Measurements from ENCODE around the gene MED27. TPM values are rescaled to one million over a fixed set of nuclear protein-coding genes. Genes with fewer than 3 reads are reported as not detected.

Gene MED27
- total RNA-seq, 3 donors from 2014 or later = 13.0 to 16.3 (median 14.4) TPM

DNA sequence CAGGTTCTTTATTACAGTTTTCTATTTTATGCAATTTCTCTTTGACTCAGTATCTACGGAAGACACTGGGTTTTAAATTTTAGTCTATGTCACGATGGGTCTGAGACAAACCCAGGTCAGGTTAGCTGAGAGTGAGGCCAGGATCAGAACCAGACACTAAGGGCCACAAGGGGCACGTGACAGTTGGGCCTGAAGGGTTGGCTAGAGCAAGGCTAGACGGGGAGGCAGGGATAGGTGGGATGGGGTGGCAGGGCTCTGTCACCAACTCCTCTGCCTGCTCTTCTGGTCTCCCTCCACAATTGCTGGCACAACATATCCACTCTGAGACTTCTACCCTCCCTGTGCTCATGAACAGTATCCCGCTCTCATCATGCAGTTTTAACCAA, 76.4 kb downstream of the MED27 start:
- no peak overlapping the region for H3K4me3 ChIP-seq
- no peaks in the 10 kb centered on the region for H3K9me3 ChIP-seq
- intact Hi-C loops (cut with DNase I, micrococcal nuclease) = no loop called here
- ATAC-seq (no peak), DNase-seq (no peak)
- TF ChIP-seq, protein P1, sequence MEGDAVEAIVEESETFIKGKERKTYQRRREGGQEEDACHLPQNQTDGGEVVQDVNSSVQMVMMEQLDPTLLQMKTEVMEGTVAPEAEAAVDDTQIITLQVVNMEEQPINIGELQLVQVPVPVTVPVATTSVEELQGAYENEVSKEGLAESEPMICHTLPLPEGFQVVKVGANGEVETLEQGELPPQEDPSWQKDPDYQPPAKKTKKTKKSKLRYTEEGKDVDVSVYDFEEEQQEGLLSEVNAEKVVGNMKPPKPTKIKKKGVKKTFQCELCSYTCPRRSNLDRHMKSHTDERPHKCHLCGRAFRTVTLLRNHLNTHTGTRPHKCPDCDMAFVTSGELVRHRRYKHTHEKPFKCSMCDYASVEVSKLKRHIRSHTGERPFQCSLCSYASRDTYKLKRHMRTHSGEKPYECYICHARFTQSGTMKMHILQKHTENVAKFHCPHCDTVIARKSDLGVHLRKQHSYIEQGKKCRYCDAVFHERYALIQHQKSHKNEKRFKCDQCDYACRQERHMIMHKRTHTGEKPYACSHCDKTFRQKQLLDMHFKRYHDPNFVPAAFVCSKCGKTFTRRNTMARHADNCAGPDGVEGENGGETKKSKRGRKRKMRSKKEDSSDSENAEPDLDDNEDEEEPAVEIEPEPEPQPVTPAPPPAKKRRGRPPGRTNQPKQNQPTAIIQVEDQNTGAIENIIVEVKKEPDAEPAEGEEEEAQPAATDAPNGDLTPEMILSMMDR (IDR thresholded peaks at IDR 0.05) = no peak
- no peaks in the 10 kb centered on the region for H3K36me3 ChIP-seq (ENCODE audit: low read depth)
- no peaks in the 10 kb centered on the region for H3K4me1 ChIP-seq (ENCODE audit: low read depth)

DNA sequence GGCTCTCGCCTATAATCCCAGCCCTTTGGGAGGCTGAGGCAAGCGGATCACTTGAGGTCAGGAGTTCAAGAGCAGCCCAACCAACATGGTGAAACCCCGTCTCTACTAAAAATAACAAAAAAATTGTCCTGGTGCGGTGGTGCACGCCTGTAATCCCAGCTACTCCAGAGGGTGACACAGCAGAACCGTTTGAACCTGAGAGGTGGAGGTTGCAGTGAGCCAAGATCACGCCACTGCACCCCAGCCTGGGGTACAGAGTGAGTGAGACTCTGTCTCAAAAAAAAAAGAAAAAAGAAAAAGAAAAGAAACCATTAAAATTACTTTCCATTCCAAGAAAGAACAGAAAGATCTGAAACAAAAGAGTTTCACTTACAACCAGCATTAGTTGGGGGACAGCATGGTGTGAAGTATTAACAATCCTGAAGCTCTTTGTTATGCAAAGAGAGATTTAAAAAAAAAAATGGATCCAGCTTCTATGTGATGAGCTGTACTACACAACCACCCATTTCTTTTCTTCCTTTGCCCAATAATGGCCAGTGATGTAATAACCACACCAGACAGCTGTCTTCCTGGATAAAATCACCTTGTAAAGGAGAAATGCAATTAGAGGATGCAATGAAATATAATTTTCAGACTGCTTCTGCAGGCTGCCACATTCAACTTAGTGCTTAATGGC, 76.9 kb downstream of the MED27 start:
- TF ChIP-seq, protein P1 (IDR thresholded peaks at IDR 0.05) = no peak
- no peak for ATAC-seq

DNA sequence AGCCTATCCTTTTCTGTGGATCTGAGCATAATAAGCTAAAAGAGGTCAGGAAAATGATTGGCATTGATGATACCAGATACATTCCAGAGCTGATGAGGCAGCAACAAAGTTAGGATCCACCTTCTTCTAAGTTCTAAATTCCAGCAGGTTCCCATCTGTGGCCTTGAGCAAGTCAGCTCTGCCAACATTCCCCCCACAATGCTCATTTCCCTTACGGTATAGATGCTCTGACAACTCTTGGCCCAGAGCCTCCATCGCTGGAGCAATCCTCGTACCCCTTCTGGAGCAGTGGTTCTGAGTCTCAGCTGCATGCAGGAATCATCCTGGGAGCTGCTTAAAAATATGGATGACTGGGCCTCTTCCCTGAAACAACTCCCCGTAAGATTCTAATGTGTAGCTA, 78.1 kb downstream of the MED27 start:
- no peaks in the 10 kb centered on the region for H3K4me1 ChIP-seq (ENCODE audit: low read depth)
- H3K4me3 ChIP-seq = no peak overlapping the region
- DNase-seq (no peak), ATAC-seq (no peak)
- intact Hi-C loops (cut with DNase I, micrococcal nuclease) = no loop called here
- no peaks in the 10 kb centered on the region for H3K36me3 ChIP-seq (ENCODE audit: low read depth)
- H3K9me3 ChIP-seq = no peaks in the 10 kb centered on the region
- TF ChIP-seq, protein P1 (IDR thresholded peaks at IDR 0.05) = no peak

More for the DNA sequence above, 76.9 kb downstream of the MED27 start:
- intact Hi-C loops (cut with DNase I, micrococcal nuclease) = no loop called here
- H3K4me3 ChIP-seq = no peak overlapping the region
- DNase-seq = no peak
- H3K36me3 ChIP-seq (ENCODE audit: low read depth) = no peaks in the 10 kb centered on the region
- no peaks in the 10 kb centered on the region for H3K4me1 ChIP-seq (ENCODE audit: low read depth)
- no peaks in the 10 kb centered on the region for H3K9me3 ChIP-seq

DNA sequence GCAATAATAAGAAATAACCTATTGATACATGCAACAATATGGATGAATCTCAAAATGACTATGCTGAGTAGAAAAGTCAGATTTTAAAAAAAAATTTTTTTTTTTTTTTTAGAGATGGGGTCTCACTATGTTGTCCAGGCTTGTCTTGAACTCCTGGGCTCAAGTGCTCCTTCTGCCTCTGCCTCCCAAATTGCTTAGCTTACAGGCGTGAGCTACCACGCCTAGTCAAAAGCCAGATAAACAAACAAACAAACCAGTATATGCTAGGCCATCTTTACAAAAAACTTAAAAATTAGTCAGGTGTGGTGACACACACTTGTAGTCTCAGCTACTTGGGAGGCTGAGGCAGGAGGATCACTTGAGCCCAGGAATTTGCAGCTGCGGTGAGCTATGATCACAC, 79.0 kb downstream of the MED27 start:
- DNase-seq = no peak
- TF ChIP-seq, protein P1 (IDR thresholded peaks at IDR 0.05) = no peak
- intact Hi-C loops (cut with DNase I, micrococcal nuclease) = no loop called here
- Histone ChIP-seq H3K4me3 (no peak overlapping the region), H3K9me3 (no peaks in the 10 kb centered on the region), H3K4me1 (ENCODE audit: low read depth) (no peaks in the 10 kb centered on the region), H3K36me3 (ENCODE audit: low read depth) (no peaks in the 10 kb centered on the region)
- ATAC-seq = no peak

DNA sequence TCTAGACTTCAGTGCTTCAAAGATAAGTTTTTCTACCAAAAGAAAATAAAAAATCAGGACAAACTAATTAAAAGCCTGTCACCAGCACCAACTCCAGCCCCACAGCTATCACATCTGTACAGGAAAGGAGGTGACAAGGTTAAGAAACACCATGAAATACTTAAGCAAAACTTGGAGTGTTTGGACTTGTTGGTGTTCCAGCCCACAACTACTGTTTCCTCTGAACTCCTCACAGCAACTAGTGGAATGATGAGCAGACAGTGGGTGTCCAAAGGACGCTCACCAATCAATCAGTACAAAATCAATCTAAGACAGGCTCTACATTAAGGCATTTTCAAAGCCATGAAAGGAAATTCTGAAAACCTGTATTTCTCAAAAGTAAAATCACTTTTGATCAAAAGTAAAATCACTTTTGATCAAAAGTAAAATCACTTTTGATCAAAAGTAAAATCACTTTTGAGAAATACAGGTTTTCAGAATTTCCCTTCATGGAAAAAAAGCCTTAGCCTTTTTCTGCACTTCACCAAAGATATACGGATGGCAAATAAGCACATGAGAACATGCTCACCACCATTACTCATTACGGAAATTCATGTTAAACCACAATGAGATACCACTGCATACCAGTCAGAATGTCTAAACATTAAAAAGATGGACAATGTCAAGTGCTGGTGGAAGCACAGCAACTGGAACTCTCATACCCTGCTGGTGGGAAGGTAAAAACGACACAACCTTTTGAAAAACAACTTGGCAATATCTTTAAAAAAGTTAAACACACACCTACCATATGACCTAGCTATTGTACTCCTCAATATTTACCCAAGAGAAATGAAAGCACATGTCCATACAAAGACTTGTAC, 79.7 kb downstream of the MED27 start:
- H3K4me3 ChIP-seq = no peak overlapping the region
- intact Hi-C loops (cut with DNase I, micrococcal nuclease) = no loop called here
- DNase-seq (no peak), ATAC-seq (no peak)
- H3K4me1 ChIP-seq (ENCODE audit: low read depth) = no peaks in the 10 kb centered on the region
- TF ChIP-seq, protein P1 (IDR thresholded peaks at IDR 0.05) = no peak
- no peaks in the 10 kb centered on the region for H3K9me3 ChIP-seq
- H3K36me3 ChIP-seq (ENCODE audit: low read depth) = no peaks in the 10 kb centered on the region

All from mucosa of descending colon (tissue), 3 donors.